Testis (tissue), 2 donors: ENCODE measurements around the gene ATG7.
"Not testable (repeated sequence)": the region's sequence is repeated elsewhere in the genome, so short reads cannot be mapped to it uniquely, and the experiment has no call there.

ENCODE experiments used
- CTCF ChIP-seq, 3 experiments: fragments of 450-650 bp in 2 of 3; fragments of 200-600 bp in 1 of 3; sonication (generic) in 1 of 3; IDR thresholded peaks; one replicate each; pipeline ENCODE4 v1.5.1; 2016 to 2019; ENCODE audit warnings: antibody characterized with exemption in 3 of 3, mild to moderate bottlenecking in 2 of 3, moderate library complexity in 1 of 3
- POLR2A ChIP-seq: fragments of 450-650 bp; IDR thresholded peaks from one replicate; pipeline ENCODE4 v1.6.1; 2017; ENCODE audit warnings: antibody characterized with exemption, mild to moderate bottlenecking, moderate library complexity

GRCh38 chr3:11255537-11255936, 16.7 kb upstream of the ATG7 start:
- TF ChIP-seq POLR2A; CTCF (IDR thresholded peaks at IDR 0.05): not testable (repeated sequence)
